Osteocyte (in vitro differentiated cells): Measurements from ENCODE around the gene DCXR. TPM values are rescaled to one million over a fixed set of nuclear protein-coding genes. Genes with fewer than 3 reads are reported as not detected.

Experiments used
- DNase-seq: peaks from one replicate; pipeline ENCODE4 v3.0.0; 2021; ENCODE audit warnings: mixed read lengths; ENCODE audit not compliant: unreplicated experiment; ENCODE audit errors: extremely low spot score
- H3K27ac Mint-ChIP-seq: one replicate; pipeline ENCODE4 v1.8.0; 2021; ENCODE audit warnings: mild to moderate bottlenecking, mixed read lengths; ENCODE audit not compliant: unreplicated experiment
- H3K27me3 Mint-ChIP-seq: one replicate; pipeline ENCODE4 v1.8.0; 2021; ENCODE audit warnings: mixed read lengths; ENCODE audit not compliant: unreplicated experiment
- H3K36me3 Mint-ChIP-seq: one replicate; pipeline ENCODE4 v1.8.0; 2021; ENCODE audit warnings: mixed read lengths; ENCODE audit not compliant: unreplicated experiment
- H3K4me1 Mint-ChIP-seq: one replicate; pipeline ENCODE4 v1.8.0; 2021; ENCODE audit warnings: mixed read lengths; ENCODE audit not compliant: unreplicated experiment
- H3K4me3 Mint-ChIP-seq: one replicate; pipeline ENCODE4 v1.8.0; 2021; ENCODE audit warnings: mild to moderate bottlenecking, moderate library complexity, mixed read lengths; ENCODE audit not compliant: unreplicated experiment
- H3K9me3 Mint-ChIP-seq: one replicate; pipeline ENCODE4 v1.8.0; 2021; ENCODE audit warnings: mixed read lengths; ENCODE audit not compliant: unreplicated experiment
- total RNA-seq: library from RNA; stranded (reverse); gene quantifications from 2 replicates; pipeline ENCODE4 v1.2.1, GENCODE V29; 2021
- TF ChIP-seq, protein P1 (sequence below): fragments of 200-600 bp; sonication (generic); IDR thresholded peaks from 2 replicates; pipeline ENCODE4 v1.5.0; 2021; ENCODE audit warnings: antibody characterized with exemption, mild to moderate bottlenecking, moderate library complexity

DCXR gene
- total RNA-seq, 1 donor from 2014 or later: 69.0 TPM

- Mint-ChIP-seq H3K9me3 (no peaks in the 10 kb centered on the region), H3K27ac (no peak overlapping the region), H3K27me3 (no peaks in the 10 kb centered on the region), H3K4me3 (no peak overlapping the region), H3K36me3 (peaks cover 10% of the 10 kb centered on the region), H3K4me1 (peaks cover 27% of the 10 kb centered on the region)
- DNase-seq: no peak
- TF ChIP-seq, protein P1, sequence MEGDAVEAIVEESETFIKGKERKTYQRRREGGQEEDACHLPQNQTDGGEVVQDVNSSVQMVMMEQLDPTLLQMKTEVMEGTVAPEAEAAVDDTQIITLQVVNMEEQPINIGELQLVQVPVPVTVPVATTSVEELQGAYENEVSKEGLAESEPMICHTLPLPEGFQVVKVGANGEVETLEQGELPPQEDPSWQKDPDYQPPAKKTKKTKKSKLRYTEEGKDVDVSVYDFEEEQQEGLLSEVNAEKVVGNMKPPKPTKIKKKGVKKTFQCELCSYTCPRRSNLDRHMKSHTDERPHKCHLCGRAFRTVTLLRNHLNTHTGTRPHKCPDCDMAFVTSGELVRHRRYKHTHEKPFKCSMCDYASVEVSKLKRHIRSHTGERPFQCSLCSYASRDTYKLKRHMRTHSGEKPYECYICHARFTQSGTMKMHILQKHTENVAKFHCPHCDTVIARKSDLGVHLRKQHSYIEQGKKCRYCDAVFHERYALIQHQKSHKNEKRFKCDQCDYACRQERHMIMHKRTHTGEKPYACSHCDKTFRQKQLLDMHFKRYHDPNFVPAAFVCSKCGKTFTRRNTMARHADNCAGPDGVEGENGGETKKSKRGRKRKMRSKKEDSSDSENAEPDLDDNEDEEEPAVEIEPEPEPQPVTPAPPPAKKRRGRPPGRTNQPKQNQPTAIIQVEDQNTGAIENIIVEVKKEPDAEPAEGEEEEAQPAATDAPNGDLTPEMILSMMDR: no peak
Measured at GRCh38 chr17:81995463-81996231, 41.9 kb downstream of the DCXR start.

DNA sequence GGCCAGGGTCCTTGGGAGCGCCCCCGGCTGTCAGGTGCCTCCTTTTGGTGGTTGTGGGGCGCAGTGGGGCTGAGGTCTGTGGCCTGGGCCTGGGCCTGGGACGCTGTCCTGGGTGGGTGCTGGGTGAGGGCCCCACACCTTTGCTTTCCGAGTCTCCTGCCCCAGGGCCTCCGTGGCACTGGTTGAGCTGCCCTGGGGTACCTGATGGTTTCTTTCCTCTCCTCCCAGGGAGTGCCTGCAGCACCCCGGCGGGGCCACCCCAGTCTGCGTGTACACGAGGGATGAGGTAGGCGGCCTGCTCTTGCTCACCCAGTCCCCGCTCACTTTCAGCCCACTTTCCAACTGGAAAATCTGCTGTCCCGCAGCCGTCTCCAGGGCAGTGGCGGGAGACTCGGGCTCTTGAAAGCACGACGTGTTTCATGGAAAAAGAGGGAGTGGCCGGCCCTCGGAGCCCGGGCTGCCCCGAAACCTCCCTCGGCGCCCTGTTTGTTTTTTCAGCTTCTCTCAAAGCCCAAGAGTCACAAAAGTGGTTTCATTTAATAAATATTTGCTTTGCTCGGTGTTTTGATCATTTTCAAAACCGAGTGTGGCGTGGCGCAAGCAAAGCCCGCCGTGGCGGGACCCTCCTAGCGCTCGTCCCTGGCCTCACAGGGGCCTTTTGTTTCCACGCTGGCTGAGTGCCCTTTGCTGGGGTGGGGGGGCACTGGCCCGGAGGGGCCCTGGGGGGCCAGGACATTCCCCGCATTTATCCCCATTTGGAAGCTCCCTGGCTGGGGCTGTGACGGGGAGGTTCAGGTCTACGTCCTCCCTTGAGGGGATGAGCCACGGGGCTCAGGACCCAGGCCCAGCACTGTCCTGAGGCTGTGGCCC, 42.7 kb downstream of the DCXR start:
- no peak for DNase-seq
- Mint-ChIP-seq H3K36me3 (peaks cover 10% of the 10 kb centered on the region), H3K9me3 (no peaks in the 10 kb centered on the region), H3K27ac (no peak overlapping the region), H3K4me3 (no peak overlapping the region), H3K27me3 (no peaks in the 10 kb centered on the region), H3K4me1 (peaks cover 28% of the 10 kb centered on the region)
- TF ChIP-seq, protein P1: no peak

DNA sequence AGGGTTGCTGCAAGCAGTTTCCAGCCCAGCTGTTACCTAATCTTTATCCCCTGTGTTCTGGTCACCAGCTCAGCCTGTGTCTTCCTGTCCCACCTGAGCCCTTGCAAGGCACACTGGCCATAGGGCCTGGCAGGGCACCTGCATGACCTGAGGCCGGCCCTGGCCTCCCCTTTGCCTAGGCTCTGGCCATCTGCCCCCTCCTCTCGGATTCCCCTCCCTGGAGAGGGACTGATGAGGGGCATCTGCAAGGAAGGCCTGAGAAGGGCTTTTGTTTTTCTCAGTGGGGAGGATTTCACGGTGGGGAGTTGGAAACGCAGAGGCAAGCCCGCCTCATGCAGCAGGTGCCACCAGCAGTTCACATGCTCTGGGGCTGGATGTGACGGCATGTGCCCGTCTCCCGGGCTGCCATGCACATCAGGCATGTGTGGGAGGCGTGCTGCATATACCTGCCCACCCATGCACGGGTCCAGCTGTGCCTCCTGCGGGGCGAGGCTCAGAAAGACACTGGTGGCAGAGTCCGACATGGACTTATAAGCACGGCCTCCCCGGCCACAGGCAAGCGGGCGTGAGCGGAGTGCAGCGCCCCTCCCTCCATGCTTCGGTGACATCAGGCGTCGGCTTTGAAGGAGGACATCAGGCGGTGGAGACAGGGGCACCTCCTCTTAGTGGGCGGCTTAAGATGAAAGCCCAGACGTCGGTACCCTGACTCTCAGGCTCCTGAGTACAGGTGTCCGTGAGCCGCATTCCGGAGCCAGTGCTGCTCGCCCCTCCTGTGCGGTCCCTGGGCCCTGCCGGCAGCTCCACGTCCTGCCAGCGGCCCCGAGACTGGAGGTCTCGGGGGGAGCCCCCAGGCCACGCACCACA, 43.5 kb downstream of the DCXR start:
- no peak for DNase-seq
- TF ChIP-seq, protein P1: no peak
- H3K4me1 Mint-ChIP-seq: peaks cover 28% of the 10 kb centered on the region
- no peak overlapping the region for H3K27ac Mint-ChIP-seq
- no peaks in the 10 kb centered on the region for H3K27me3 Mint-ChIP-seq
- H3K4me3 Mint-ChIP-seq: no peak overlapping the region
- peaks cover 10% of the 10 kb centered on the region for H3K36me3 Mint-ChIP-seq
- H3K9me3 Mint-ChIP-seq: no peaks in the 10 kb centered on the region

DNA sequence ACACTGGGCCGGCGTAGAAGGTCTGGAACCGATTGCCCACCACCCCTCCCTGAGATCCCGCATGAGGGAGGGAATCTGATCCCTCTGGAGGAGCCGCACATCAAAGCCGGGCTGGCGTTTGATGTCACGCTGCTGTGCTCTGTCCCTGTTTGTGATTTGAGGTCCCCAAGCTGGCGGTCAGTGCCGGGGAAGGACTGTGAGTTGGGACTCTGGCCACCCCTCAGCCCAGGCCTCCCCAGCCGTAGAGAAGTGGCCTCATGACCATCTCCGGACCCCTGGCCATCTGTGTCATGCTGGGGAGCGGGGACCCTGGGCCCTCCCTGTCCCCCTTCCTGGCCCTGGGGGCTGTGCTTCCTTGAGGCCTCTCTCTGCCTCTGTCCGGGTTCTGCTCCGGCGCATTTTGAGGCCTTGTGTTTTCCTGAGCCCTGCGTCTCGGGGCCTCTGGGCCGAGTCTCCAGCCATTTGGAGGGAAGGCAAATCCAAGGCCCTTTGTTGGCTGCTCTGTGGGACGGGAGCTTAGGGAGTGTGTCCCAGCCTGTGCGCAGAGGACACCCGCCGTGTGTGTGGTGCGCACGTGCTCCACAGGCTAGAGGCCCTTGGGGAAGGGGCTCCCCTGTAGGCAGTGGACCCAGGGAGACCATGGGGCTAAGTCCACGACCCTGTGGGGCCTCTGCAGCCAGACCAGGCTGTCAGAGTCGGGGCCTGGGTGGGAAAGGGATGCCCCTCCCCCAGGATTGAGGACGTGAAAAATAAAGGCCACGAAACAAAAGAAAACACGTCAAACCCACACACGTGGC, 45.0 kb downstream of the DCXR start:
- peak overlapping the region; percentile 71 for H3K27ac Mint-ChIP-seq
- no peak overlapping the region for H3K4me3 Mint-ChIP-seq
- TF ChIP-seq, protein P1: no peak
- H3K9me3 Mint-ChIP-seq: no peaks in the 10 kb centered on the region
- peaks cover 14% of the 10 kb centered on the region for H3K36me3 Mint-ChIP-seq
- peaks cover 28% of the 10 kb centered on the region for H3K4me1 Mint-ChIP-seq
- DNase-seq: no peak
- H3K27me3 Mint-ChIP-seq: no peaks in the 10 kb centered on the region
